ENCODE data around the gene ERICH6.

GRCh38 chr3:150747886-150748683, 44.4 kb upstream of the ERICH6 start:
- no peak for TF ChIP-seq CTCF (IDR thresholded peaks at IDR 0.05)
- no peak for TF ChIP-seq POLR2A (IDR thresholded peaks at IDR 0.05)
- no peak for TF ChIP-seq POLR2AphosphoS5 (IDR thresholded peaks at IDR 0.05)
- no peak for TF ChIP-seq EP300 (IDR thresholded peaks at IDR 0.05; ENCODE audit: low read depth)
